LHCN-M2 (cell line): Measurements from ENCODE around the gene TRABD2B. TPM values are rescaled to one million over a fixed set of nuclear protein-coding genes. Genes with fewer than 3 reads are reported as not detected.

Experiments
- DNase-seq: peaks from one replicate; pipeline ENCODE4 v3.0.0-alpha.2; 2012; ENCODE audit warnings: low read depth
- total RNA-seq: library from RNA; depleted of rRNA; stranded (reverse); fragments of >200 nt; gene quantifications from 2 replicates; pipeline ENCODE4 v1.2.3, GENCODE V29; 2014

Gene TRABD2B
- total RNA-seq, 1 experiment from 2014 or later, result not detected

DNA sequence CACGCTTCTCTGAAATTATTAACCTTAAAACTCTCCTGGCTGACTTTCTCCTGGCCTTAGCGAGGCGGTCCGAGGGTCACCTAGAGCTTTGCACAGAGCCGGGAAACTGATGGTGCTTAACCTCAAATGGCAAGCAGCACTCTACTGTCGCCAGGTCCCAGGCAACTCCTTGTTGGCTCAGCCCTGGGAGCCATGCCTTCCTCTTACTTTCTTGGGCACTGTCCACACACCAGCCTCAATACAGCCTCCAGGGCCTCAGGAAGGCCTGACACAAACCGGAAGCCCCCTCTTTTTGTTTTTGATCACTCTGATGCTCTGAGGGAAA is 3.8 kb downstream of the TRABD2B start:
- DNase-seq, result no peak

DNA sequence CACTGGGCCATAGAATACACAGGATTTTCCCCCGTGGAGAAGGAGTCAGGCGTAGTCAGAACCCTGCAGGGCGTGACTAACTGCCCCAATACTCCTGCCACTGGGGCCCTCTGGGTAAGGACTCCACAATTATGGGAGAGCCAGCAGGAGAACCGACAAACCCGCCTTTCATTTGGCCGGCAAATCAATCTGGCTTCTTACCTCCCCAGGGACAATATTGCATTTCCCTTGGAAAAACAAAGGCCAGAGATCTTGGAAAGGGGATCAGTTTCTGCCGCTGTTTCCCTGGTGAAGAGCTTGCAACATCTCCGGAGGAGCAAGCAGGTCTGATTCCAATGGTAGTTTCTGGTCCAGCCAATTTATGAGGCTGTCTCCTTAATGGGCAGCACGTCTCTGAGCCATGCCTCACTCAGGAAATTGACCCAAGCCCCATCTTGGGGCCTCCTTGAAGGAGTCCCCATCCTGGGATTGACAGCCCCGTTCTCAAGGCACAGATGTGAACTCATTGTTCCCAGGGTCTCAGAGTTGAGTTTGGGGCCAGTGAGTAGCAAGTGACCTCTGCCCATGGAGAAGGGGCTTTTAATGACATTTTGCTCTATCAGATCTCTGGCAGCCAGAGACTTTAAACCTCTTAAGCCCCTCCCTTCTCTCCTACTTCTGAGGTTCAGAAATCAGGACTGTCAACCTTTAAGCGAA is 4.3 kb downstream of the TRABD2B start:
- DNase-seq, result no peak

DNA sequence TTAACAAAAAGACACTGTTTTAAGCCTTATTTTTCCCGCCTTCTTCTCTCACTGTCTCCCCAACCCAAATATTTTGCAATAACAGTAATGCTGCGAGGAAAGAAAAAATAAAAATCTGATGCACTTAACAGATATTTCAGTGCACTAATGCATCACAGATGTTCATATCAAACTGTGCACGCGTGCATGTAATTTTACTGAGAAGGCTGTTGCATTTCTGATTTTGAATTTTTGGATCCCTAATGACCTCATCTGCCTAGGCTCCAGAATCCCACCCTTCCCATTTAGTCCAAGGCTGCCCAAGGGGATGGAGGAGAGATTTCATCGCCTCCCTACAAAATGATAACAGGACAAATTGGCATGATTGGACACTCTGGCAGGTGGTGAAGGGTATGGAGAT is 5.5 kb downstream of the TRABD2B start:
- no peak for DNase-seq

DNA sequence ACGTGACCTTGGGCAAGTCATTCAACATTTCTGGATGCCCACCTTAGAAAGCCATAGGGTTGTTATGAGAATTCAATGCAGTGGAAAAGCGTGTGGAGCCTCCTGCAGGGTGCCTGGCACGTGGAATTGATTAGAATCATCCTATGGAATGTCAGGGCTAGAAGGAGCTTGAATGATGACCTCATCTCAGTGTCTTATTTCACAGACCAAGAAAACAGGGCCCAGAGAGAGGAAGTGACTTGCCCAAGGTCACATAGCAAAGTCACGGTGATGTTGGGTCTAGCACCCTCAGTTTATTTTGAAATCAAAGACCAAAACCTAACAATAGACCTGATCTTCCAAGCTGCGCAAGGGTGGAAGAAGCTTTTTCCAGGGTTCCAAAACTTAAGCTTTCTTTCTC is 6.0 kb downstream of the TRABD2B start:
- no peak for DNase-seq

DNA sequence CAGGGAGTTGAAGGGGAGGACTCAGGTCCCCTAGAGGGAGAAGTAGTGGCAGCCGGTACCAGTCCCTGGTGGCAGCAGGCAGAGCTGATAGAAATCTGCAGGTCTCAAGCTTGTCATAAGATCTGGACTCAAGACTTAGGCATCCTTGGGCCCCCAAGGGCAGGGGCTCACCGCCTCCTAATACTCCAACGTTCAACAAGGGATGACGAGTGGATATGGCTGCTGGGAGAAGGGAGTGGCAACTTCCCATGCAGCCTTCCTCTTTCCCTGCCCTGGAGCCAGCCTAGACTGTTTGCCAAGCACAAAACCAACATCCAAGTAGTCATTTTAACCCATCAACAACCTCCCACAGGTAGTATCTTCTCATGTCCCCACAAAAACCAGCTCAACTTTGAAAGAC is 6.9 kb downstream of the TRABD2B start:
- DNase-seq, result no peak

DNA sequence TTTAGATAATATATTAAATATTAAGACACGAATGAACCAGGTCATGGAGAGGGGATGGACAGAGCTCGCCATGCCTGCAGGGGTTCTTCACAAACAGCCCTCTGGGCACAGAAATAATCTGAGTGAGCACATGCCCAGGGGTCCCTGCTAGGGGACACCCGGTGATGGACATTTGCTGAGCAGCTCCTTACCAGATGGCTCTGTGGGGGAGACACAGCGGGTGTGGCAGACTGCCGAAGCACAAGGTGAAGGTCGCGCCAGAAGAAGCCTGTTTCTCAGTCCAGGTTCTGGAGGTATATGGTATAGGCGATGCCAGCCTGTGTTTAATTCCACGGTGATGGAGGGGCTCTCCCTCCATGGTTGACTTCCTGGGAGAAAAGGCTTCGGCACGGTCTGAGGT is 9.6 kb downstream of the TRABD2B start:
- DNase-seq, result no peak

DNA sequence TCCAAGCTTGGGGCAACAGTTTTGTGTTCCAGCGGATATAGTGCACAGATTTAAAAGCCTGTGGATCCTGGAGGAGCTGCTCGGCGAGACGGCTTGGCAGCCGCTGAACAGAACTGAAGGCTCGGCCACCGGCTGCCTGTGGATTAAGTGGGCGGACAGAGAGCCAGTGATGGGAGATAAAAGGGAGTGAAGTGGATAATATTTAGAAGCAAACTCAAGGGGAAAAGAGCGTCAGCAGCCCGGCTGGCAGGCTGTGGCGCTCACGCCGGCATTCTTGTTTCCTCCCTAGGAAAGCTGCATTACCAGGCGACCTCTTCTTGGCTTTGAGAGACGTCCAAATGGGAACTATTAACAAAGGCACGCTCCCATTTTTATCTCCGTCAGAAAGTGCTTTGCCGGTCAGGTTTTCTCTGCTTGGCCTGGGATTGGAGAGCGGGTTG is 10.4 kb downstream of the TRABD2B start:
- DNase-seq, result no peak

DNA sequence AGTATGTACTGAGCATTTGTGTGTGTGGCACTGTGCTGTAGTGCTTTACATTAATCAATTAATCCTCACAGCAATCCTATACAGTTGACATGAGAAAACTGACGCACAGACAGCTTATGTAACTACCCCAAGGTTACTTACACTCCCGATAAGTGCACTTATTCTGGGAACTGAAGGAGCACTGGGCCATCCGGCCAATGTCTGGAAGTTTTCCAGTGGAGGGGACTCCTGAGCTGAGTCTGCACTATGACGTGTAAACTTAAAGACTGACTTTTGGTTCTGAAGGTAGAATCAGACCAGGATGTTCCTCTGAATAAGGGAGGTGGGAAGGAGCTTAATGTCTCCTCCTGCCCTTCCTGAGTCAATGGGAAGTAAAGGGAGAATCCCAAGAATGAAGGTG is 12.2 kb downstream of the TRABD2B start:
- DNase-seq, result no peak

DNA sequence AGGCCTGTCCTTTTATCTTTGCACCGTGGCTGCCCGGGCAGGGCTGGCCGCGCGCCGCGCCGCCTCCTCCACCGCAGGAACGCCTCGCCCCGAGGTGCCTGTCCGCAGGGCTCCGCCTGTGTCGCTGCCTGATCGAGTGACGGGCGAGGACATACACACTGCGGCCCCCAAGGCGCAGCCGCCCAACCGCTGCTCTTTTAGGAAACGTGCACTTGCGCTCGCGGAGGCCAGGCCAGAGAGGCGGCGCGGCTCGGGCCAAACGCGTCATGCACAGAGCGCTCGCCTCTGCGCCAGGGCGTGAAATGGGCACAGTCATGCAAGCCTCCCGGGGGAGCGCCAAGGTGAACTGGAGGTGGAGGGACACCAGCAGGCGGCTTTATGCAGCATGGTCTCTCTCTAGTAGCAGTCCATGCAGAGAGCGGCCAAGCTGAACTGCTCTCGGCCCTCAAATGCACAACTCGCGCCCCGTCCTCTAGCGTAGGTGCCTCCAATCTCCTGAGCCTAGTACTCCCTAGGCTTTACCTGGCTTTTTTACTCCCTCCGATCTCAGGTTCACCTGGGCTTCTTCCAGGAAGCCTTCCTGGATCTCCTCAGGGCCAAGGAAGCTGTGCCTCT is 12.9 kb downstream of the TRABD2B start:
- DNase-seq, result no peak

DNA sequence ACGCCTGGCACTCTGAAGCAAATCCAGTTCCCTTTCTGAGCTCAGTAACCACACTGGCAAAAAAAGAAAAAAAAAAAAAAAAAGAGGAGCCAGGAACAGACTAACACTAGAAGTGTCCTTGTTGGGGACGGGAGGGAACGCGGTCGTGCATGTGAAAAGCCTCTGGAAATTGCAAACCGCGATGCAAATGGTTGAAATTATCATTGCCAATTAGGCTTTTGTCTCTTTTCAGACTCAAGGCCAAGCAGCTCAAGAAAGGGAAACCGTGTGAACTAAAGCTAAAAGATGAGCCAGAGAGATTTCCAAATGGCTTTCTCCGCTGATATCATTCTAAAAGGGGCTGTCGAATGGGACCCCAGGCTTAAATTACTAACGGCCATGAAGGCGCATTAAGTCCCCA is 13.5 kb downstream of the TRABD2B start:
- DNase-seq, result no peak

DNA sequence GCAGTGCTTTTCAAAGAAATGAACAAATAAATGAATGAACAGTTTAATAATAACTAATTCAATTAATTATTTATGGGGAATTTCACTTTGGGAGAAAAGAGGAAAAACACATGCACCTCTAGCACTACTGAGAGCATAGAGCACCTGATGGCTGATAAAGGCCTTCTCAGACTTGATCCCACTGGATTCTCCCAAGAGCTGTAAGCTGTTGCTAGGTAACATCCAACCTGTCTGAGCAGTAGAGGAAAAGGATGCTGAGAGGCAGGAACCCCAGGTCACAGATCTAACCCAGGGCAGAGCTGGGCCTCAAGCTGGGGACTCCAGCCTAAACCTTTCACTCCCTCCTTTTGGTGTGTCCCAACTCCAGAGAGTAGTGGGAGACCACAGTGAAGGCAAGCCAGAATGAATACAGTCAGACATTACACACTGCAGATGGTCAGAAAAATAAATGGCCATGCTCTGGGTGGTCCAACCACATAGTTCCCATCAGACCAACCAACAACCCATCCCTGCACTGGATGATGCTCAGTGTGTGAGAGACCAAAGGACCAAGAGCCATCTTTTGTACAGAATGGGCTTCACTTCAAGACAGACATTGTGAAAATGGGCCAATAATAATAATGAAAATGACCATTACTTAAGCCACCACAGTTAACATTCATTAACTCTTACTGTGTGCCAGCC is 15.4 kb downstream of the TRABD2B start:
- DNase-seq, result no peak

DNA sequence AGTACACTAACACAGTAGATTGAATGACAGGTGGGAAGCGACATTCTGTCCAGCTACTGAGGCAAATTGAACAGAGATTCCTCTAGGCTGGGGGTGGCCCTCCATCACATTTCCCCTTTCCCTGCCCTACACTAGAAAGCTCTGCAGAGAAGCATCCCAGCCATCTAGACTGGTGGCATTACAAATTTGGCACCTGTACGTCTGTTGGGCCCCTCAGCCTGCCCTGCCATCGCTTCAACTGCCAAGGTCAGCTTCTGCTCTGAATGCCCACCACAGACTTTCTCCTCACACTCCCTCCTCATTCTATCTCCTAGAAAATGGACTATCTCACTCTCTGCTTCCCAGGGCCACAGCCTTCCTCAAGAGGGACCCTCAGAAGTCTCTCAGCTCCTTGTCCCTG is 16.7 kb downstream of the TRABD2B start:
- DNase-seq, result no peak

DNA sequence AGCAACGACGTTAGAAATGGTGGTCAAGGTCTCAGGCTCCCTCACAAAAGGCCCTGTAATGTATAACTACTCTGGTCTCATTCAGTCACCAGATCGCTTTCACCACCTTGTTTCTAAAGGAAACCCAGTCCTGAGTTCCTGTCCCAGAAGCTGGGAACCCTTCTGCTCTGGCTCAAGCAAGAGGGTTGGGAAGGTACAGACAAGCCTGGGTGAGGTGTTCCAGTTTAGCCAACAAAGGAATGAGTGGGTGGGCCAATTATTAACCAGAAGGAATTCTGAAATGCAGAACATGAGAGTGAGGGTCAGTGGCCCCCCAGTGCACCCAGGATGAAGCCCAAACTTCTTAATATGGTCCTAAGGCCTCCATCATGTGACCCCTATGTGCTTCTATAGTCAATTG is 17.5 kb downstream of the TRABD2B start:
- no peak for DNase-seq

DNA sequence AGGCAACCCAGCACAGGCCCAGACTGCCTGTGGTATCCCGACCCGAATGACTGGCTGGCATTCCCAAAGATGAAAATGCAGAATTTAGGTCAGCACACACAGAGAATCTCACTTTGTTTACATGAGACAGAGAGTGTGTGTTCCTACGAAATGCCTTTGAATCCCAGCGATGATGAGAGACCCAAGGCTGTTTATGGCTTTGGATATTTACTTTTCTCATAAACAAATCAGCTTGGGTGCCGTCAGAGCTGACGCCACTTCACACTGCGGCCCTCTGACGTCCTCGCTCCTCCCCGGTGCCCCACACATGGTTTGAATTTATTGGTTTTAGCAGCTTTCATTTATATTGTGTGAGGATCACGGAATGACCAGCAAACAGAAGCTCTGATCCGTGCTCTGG is 18.7 kb downstream of the TRABD2B start:
- DNase-seq, result no peak

DNA sequence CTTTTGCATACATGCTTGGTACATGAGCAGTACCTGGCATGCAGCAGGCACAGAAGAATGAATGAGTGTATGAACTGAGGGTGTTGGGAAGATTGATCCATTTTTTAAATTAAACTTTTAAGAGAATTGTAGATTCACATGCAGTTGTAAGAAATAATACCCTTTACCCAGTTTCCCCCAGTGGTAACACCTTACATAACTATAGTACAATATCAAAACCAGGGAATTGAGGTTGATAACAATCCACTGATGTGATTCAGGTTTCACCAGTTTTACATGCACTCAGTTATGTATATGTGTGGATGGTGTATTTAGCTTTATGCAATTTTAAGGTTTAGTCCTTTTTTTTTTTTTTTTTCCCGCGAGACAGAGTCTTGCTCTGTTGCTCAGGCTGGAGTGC is 20.5 kb downstream of the TRABD2B start:
- no peak for DNase-seq

DNA sequence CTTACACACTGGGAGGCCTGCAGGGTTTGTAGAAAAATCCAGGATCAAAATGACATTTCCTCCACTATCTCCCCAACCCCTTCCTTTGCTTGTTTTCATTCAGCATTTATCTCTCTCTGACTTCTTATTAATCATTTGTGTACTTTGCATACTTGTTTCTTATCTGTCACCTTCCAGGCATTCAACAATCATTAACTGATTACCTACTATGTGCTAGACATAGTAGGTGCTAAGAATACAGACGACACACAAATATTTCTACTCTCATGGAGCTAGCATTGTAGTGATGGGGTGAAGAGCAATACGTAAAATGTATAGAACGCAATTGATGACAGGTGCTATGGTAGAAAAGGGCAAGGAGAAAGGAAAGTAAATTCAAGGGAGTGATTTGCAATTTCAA is 20.9 kb downstream of the TRABD2B start:
- no peak for DNase-seq

DNA sequence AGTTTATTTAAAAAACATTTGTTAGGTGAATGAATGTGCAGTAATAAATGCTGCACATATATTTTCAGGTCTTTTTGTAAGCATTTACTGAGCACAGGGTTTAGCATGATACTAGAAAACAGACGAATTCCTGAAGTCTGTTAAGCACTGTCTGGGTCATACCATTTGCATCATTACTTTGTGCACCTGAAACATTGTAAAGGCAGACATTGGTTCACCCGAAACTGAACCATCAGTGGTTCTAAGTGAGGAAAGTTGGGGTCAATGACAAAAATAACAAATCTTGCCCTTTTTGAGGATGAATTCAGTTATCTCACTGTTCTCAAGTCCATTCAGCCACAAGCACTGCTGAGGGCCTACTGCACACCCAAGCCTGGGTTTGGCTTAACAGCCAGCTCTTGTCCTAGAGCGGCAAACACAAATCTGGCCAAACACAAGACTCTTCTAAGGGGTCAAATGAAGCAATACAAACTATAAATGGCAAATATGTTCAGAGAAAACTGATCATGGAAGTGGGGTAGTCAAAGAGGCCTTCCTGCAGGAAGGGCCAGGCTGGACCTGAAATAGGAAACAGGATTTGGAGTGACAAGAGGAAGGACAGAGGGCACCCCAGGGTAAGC is 21.8 kb downstream of the TRABD2B start:
- no peak for DNase-seq

DNA sequence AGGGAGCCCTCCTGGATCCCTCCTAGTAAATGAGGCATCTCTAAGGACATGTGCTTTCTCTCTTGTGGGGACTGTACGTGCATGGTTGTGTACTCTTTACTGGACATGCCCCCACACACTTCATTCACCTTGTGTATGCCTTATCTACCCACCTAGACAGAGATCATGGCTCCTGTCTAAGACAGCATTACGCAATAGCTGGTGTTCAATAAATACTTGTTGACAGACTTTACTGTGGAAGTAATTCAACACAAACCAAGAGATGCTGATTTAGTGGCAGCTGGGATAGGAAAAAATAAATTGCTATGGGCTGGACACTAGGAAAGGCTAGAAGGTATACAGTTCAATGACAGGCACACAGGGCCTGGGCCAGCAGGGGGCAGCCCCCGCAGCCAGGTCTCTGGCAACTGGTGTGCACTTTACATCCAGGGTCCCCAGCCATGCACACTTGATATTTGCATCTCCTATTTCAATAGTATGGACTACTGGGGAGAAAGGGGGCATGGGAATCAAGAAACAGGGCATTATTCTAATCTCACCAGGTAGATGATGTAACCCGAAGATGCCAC is 24.2 kb downstream of the TRABD2B start:
- DNase-seq, result no peak

DNA sequence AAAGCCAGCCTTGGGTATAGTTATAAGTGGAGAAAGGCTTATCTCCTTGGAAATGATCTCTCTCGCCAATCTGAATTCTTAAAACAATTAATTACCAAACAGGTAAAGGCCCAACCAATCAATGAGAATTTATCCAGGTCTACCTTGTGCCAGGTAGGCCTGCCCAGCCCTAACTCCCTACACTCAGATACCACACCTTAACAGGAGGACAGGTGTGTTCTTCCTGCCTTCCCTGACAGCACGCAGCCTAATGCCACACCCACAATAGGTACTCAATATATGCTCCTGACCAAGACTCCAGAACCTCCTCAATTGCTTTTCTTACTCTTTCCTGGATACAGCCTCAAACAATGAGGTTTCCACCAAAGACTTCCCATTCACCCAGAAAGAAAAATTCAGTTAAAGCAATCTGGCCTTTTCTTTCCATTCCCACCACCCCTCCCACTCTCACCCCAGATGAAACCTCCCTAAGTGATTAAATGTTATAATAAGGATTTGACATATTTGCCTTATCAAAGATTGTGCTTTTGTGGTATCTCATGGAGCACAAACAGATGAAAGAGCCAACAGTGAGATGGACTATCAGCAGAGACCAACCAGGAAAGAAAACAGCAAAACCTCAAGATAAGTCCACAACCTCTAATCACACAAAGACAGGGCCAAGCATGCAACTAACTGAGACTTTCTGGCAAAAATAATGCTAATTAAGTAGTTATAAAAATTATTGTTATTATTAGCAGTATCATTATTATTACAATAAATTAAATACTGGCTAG is 25.6 kb downstream of the TRABD2B start:
- no peak for DNase-seq

DNA sequence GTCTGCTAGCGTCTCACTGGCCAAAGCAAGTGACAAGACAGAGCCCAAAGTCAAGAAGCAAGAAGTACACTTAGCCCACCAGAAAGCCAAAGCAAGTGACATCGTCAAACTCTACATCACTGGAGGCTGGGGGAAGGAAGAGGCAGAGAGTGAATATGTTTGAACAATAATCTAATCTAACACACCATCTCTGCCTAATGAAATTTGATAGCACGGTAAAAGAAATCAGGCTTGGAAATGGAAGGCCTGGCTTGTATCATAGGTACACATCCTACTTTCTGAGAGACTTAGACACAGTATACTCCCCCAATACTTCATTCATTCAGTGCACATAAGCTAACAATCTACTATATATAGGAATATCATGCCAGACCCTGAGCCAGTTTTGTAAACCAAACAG is 26.3 kb downstream of the TRABD2B start:
- DNase-seq, result no peak

DNA sequence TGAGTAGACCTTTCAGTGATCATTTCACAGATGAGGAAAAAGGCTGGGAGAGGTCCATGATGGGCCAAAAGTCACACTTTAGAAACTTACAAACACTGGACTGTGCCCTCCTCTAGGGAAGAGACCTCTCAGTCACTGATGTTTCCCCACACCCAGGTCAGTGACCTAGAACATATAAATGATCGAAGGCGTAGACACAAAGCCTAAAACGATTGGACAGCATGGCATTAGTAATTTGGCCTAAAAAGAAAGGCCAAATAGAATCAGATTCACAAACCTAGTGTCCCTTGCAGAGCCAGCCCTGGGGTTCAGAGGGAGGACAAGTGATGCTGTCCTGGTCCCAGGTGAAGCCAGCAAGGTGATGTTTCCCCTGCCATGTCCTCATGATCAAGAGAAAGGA is 27.7 kb downstream of the TRABD2B start:
- no peak for DNase-seq

DNA sequence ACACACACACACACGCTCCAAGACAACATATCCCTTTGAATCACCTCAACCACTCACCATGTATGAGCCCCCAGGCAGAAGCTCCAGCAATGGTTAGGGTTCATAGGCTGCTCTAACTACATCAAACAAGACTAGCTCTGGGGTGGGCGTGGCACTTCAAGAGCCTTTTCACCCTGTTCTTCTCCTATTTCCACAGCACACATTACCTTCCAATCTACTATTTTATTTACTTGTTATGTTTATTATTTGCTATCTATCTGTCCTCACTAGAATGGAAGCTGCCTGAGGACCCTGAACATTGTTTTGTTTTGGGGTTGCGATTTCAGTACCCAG is 28.7 kb downstream of the TRABD2B start:
- no peak for DNase-seq
